GM18507 (cell line): ENCODE data around the gene RBM4B.

Experiments used
- DNase-seq: peaks from one replicate; pipeline ENCODE4 v3.0.0; 2011; ENCODE audit warnings: low read depth; ENCODE audit not compliant: insufficient read length; ENCODE audit errors: extremely low spot score
- FAIRE-seq: peaks from 2 replicates; lab custom pipeline; 2011; peaks lifted over from hg19 to GRCh38; lab: Jason Lieb, UNC

RBM4B gene

DNA sequence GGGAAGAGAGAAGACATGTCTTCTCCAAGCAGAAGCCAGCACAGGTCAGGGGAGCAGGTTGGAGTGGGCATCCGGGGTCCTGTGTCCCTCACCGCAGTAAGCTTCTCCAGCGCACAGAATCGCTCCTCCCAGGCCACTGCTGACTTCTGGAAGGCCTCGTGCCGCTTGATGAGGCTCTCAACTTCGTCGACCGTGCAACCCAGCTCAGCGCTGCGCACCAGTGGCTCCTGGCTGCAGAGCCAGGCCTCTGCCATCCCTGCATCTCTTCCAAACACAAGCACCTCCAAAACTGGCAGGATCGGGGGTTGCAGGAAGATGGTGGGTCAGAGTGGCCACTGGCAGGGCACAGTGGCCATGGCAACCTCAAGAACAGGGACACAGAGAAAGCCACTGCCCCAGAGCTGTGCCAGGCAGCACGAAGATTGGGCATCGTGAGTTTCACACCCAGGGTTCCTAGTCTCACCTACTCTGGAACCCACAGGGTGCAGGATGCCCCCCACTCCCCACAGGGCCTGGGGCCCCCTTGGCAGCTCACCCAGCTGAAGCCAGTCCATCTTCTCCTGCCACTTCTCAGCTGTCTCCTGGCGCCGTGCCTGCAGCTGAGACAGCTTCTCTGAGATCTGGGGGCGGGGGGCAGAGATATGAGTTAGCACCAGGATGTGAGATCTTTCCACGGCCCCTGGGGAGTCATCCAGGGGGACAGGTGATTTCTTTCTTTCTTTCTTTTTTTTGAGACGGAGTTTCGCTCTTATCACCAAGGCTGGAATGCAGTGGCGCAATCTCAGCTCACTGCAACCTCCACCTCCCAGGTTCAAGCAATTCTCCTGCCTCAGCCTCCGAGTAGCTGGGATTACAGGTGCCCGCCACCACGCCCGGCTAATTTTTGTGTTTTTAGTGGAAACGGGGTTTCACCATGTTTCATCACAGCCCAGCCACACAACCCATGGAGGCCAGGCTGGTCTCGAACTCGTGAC is 11.2 kb upstream of the RBM4B start:
- no peak for DNase-seq
- no peak for FAIRE-seq

DNA sequence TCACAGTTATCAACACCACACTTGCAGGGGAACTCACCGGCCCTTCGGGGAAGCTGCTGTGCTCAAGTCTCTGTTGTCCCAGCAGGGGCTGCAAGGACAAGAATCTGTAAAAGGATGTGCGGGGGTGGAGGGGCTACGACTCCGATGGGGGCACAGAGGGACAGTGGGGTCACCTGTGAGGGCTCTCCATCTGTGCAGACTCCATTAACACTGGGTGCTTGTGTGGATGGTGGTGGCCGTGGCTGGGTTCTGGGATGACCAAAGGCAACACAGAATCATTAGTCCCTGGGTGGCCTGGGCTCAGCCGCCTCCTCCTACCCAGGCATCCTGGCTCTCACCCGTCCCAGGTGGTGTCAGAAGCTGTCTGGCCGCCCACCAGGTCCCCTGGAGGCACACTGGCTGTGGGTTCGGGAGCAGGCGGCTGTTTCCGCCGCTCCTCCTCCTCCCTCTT is 10.2 kb upstream of the RBM4B start:
- no peak for DNase-seq

DNA sequence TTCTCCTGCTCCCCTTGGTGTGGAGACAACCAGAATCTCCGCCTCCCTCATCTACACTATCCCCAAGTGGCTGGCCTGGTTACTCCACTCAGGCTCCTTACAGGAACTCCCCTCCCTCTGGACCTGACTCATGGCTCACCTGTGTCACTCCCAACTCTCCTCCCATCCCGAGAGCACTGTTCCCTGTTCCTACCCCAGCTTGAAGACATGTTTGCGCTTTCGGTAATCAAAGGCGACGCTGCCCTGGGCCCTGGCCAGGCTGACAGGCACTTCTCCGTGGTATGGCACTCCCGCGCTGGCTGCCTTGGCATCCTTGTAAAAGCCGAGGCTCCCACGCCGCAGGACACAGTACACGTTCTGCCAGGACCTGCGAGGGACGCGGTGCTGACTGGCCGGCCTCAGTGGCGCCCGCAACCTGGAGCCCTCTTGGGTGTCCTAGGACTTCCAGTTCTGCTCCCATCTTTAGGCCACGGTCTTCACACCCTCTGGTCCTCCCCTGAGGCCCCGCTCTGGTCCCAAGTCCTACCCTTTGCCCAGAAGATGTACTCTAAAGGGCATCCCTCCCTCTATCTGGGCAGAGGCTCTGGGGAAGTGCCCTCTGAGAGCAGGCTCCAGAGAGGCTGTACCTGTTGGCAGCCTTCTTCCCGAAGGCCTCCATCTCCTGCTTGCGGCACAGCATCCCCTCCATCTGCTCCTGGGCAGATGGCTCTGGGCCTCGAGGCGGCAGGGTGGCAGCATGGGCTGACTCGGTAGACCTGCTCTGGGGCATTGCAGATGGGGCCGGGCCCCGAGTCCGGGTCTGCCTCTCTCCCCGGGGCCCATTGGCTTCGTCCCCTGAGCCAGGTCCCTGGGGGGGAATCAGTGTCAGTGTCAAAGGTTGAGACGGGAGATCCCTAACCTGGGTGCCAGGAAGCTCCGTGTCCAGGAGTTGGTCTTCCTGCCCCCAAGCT is 9.4 kb upstream of the RBM4B start:
- DNase-seq (no peak), FAIRE-seq (no peak)

More for the DNA sequence above, 10.2 kb upstream of the RBM4B start:
- FAIRE-seq, result no peak

DNA sequence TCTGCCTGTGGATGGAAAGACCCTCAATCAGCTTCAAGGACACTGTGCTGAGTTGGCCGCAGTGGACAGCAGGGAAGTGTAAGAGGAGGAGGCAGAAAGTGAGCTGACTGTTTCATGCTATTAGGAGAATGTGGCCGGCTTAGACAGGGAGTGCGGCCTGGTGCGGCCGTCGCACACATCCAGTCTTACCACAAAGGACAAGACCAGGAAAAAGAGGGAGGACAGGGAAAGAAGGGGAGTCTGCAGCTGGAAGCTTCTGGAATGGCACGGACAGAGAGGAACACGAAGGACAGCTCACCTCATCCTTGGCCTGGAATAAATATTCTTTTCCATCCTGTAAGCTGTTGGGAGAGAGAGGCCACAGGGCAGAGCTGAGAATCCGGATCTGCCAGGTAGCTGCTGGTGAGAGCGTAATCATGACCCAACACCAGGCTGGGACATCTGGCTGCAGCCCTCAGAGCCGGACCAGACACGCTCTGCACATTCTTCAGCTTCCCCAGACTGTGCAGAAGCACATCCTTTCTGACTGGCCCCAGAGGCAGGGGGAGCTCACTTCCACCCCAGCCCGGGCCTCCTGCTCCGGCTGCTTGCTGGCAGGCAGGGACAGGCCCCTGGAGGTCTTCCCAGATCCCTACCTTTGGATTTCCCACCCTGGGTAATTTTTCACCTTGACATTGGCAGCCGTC is 8.6 kb upstream of the RBM4B start:
- DNase-seq (no peak), FAIRE-seq (no peak)

DNA sequence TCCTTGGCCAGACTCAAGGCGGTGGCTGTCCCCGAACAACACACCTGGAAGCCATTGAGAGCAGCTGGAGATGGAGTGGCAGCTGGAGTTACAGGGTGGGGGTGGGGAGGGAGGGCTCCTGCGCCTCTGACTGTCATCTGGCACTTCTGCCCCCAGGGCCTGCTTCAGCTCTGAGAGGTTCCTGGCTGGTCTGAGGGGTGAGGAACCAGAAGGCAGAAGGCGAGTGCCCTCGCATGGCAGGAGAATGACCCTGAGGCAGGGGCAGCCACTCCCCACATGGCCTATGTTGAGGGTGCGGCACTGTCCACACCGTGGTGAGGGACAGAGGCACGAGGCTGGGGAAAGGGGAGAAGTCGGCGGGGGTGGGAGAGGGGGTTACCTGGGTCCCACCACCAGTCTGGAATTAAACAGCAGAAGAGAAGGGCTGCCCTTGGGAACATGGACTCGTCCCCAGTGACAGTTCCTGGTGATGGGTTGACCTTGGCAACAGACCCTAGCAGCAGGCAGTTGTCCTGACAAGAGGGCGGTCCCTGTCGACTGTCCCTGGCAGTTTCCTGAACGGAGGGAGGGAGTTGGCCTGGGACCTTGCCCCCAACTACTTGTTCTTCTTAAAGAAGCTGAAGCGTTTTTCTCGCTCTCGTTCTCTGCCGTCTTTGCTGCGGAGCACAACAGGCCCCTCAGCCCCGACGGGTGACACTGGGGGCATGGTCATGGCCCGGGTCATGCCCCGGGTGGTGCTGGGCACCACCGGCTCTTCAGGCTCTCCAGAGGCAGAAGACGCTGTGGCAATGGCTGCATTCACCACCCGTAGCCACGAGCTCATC is 7.8 kb upstream of the RBM4B start:
- FAIRE-seq, result no peak
- no peak for DNase-seq

DNA sequence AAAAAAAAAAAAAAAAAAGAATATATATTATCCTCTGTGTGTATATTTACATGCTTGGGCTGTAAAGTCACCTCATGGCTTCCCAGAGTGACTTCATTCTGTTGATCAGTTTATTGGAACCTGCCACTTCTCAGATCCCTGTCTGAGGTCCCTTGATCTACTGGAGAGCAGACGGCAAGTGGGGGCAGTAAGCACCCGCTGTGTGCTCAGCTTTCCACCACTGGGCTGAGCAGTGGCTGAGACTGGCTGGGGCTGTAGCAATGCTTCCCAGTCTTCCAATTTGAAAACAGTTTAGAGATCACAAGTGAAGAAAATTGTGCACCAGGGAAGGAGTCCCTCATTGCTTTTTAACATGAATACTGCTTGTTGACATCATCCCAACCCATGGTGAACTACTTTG is 6.9 kb upstream of the RBM4B start:
- no peak for FAIRE-seq
- DNase-seq, result no peak

DNA sequence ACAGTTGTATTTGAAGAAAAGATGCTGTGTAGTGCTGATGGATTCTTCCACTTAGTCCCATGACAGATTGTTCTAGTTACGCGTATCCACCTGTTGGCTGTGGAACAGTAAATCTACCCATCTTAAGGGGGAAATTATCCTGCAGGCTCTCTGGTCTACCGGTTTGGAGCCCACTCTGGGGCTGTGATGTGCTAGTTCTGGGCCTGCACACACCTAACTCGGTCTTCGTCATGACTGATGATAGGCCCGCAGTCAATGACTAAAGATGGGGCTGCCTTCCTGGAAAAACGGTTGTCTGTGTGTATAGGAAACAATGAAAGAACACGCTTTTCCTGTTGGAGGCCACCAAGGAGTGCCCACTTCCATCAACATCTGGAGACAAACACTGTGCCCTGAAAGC is 6.2 kb upstream of the RBM4B start:
- FAIRE-seq (no peak), DNase-seq (no peak)

DNA sequence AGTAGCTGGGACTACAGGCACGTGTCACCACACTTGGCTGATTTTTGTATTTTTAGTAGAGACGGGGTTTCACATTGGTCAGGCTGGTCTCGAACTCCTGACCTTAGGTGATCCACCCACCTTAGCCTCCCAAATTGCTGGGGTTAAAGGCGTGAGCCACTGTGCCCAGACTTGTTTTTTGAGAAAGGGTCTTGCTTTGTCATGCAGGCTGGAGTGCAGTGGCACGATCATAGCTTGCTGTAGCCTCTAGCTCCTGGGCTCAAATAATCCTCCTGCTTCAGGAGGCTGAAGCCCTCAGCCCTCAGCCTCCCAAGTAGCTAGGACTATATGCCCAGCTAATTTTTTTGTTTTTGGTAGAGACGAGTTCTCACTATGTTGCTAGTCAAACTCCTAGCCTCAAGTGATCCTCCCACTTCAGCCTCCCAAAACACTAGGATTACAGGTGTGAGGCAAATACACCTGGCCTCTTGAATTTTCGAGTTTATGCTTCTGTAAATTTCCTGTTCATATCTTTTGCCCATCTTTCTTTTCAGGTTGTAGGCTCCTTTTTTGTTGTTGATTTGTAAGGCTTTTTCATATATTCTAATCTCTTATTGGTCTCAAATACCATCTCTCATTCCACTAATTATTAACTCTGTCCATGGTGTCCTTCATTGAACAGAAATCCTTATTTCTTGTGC is 3.4 kb upstream of the RBM4B start:
- DNase-seq (no peak), FAIRE-seq (no peak)

DNA sequence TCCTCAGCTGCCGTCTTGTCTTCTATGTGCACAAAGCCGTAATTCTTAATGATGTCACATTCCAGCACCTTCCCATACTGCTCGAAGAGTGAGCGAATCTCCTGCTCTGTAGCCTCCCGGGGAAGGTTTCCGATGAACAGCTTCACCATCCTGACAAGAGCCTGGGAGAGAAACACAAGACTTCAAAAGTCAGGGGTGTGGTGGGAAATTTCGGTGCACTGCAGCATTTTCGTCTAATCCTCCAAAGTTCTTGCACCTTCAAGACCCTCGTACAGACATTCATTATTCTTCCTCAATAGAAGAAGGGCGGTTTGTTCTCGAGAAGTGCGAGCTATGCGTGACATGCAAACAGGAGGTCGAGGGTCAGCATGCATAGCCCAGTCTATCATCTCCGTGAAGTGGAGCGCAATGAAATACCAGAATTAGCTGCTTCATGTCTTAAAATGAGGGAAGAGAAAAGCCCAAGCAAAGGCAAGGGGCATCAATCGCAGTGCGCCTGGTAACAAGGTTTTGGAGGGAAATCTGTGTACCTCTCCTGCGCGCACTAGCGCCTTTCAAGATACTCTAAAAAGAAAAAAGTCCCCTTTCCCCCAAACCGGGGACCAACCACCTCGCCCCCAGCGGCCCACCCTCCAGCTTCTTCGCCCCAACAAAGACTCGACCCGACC is 622 bp downstream of the RBM4B start:
- no peak for FAIRE-seq
- DNase-seq, result no peak

DNA sequence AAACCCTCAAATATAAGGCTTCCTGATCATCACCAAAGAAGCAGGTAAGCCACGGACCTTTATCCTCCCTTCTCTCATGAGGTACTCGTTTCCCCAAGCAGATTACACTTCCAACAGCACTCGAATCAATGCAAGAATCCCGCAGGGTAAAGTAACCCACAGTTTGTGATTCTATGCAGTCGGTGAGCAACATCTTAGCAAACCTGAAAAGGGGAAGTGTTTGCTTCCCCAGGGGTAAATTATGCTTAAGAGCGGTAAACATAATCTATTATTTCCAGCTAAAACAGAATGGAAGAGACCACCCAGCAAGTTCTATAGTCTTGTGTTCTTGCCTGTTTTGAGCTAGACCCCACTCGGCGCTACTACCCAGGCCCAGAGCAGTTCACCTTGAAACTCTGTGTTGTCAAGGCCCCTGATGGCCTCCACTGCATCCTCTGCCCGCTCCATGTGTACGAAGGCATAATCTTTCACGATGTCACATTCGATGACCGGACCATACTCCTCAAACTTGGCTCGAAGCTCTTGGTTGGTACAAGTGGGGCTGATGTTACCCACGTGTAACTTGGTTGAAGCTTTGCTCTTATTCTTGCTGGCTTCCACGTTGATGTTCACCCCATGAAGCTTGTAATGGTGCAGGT is 1.3 kb downstream of the RBM4B start:
- no peak for FAIRE-seq
- no peak for DNase-seq

DNA sequence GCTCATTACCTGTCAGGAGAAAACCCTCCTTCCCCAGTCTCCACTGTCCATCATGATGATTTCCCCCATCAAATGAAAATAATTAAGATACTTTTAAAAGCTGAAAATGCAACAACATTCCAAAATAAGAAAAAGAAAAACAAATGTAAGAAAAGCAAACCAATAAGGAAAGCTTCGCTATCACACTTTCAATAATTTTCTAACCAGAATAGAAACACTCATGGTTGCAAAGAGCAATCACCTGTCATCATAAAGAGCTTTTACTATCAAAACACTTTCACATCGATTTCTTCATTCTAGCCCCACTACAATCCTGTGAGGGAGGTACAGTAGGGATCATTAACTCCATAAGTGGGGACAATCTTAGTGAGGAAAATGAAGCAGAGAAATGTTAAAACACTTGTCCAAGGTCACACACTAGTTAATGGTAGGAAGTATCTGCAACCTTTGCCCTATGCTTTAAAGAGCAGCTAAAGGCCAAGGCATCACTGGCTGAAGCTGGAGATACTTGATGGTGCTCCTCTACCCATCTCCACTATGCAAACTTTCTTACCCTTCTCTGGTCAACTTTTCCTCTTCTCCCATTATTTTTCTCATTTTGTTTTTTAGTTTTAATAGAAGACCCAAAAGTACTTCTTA is 2.6 kb downstream of the RBM4B start:
- FAIRE-seq (no peak), DNase-seq (no peak)

DNA sequence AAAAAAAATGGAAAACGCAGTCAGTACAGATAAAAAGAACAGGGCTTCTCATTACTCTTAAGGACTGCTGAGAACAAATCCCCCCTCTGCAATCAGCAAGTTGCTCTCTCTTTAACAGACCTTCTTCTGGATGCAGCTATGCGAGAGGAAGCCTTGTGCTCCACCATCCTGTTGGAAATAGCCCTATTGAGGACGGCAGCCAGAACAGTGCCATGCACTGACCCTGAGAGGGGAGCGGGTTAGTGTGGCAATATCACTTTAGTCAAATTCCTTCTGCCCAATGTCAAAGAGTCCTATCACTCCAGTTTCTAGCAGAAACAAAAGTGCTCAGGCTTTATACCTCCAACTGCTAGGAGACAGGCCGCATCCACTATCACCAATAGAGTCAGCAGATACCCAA is 6.9 kb downstream of the RBM4B start:
- FAIRE-seq, result no peak
- DNase-seq, result no peak

DNA sequence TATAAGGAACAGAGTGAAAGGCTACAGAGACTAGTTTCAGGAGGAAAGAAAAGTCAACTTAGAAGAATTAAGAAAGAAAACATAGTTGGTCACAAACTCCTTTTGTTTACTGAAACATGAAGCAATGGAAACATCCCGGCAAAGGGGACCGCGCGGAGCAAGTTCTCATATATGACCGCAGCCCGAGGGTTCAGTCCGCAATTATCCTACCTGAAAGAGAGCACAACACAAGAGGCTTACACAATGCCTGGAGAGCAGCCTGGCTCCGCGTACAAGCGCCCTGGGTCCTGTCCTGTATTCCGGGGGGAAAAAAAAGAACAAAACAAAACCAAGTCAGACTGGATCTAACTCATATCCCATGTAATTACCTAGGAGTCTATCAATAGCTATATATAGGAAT is 12.3 kb downstream of the RBM4B start:
- no peak for FAIRE-seq
- no peak for DNase-seq

DNA sequence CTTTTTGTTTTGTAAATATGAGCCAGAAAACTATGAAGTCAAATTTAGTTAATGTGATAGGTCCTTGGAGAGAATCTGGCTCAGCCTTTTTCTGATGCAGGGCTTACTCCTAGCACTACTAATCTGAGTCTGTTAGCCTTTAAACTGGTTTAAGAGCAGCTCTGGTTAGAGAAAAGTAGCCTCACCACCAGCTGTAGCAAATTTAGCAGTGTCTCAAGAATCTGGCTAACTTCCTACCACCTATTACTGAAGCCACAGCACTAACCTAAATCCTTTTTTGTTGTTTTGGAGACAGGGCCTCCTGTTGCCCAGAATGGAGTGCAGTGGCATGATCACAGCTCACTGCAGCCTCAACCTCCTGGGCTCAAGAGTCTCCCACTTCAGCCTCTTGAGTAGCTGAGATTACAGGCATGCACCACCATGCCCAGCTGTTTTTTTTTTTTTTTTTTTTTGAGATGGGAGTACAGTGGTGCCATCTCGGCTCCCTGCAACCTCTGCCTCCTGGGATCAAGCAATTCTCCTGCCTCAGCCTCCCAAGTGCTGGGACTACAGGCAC is 13.9 kb downstream of the RBM4B start:
- no peak for FAIRE-seq
- no peak for DNase-seq

DNA sequence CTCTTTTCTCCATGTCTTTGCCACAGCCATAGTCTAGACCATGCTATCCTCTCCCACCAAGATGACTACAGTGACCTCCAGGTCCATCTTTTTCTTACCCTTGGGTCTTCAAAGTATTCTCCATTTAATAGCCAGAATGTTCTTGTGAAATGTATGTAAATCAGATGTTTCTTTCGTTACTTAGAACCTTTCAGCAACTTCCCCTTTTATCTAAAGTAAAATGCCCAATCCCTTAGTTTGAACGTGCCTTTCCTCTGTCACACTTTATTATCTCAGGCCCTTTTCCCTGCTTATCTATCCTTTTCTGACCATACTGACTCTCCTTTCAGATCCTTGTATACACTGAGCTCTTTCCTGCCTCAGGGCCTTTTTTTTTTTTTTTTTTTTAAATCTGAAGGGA is 17.9 kb downstream of the RBM4B start:
- peak; percentile 24 for FAIRE-seq
- DNase-seq, result no peak

DNA sequence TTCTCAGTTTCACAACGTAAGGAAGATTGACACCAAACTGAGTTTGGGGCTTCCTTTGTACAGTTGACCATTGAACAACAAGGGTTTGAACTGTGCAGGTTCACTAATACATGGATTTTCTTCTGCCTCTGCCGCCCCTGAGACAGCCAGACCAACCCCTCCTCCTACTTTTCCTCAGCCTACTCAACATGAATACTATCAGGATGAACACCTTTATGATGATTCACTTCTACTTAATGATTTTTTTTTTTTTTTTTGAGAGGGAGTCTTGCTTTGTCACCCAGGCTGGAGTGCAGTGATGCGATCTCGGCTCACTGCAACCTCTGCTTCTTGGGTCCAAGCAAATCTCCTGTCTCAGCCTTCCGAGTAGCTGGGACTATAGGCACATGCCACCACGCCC is 24.6 kb downstream of the RBM4B start:
- DNase-seq, result no peak

DNA sequence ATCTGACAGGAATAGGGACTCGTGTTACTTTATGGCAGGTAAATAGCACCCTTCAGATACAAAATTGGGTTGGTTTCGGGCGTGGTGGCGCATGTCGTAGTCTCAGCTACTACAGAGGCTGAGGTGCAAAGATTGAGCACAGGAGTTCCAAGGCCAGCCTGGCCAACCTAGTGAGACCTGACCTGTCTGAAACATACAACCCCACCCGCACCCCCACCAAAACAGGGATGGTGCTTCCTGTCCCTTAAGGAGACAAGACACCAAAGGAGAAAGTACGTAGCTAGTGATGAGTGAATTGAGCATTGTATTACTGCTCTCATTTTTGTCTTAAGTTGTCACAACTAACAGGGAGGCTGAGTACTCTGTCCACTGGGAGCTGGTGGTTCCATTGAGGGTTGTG is 25.0 kb downstream of the RBM4B start:
- FAIRE-seq, result no peak
- DNase-seq, result no peak

More for the DNA sequence above, 24.6 kb downstream of the RBM4B start:
- FAIRE-seq, result no peak
